ENCODE measurements around the gene ENG. TPM values are rescaled to one million over a fixed set of nuclear protein-coding genes. Genes with fewer than 3 reads are reported as not detected.
A peak's percentile ranks its signal among the peaks of the same experiment; 100 is the strongest.
"Not testable (repeated sequence)": the region's sequence is repeated elsewhere in the genome, so short reads cannot be mapped to it uniquely, and the experiment has no call there.

Gene ENG
- total RNA-seq, 1 donor from 2014 or later = 243 TPM

DNA sequence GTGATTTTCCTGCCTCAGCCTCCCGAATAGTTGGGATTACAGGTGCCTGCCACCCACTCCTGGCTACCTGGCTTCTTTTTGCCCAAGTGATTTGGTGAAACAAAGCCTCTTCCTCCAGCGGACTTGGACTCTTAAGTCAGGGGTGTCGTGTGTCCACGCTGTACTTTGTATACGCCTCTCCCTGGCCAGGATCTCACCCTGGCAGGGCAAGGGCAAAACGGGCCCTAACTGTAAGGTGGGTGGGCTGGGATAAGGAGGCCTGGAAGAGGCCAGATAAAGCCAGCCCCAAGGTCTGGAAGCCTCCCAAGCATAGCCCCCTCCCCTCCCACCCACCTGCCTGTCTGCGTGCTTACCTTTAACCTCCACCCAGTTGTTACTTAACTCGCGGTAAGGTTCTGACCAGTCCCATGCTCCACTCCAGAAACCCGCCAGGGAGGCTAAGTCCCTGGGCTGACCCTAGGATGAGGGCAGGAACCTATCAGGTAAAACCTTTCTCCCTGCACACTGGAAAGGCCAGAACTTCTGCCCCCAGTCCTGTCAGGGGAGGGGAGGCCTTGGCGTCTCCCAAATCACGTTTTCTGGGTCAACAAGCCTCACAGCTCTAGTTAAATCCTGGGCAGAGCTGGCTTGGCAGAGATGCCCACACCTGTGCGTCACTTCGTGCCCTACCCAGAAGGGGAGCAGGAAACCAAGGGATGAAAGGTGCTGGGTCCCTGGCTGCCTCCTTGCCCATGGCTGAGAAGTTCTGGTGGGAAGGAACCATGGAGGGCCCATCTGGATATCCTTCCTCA lies 60.3 kb downstream of the ENG start:
- no peak for DNase-seq (ENCODE audit: low spot score)

DNA sequence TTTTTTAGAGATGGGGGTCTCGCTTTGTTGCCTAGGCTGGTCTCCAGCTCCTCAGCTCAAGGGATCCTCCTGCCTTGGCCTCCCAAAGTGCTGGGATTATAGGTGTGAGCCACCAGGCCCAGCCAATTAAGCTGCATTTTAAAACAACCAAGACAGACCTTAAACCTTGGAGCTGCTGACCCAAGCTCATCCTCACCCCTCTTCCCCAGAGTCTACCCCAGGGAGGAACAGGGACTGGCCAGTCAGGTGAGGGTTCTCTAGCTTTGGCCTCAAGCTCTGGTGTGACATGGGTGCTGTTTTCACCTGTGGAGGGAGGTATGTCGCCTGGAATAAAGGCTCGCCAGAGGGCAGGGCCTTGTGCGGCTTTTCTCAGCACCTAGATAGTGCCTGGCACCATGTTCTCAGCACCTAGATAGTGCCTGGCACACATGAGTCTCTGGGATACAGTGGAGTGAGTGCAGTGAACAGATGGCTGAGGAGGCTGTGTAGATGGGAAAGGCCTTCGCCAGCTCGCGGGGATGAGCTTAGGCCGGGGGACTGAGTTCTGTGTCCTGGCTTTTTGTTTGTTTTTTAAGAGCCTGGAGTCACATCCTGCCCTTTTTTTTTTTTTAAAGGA lies 61.3 kb downstream of the ENG start:
- DNase-seq (ENCODE audit: low spot score) = no peak

DNA sequence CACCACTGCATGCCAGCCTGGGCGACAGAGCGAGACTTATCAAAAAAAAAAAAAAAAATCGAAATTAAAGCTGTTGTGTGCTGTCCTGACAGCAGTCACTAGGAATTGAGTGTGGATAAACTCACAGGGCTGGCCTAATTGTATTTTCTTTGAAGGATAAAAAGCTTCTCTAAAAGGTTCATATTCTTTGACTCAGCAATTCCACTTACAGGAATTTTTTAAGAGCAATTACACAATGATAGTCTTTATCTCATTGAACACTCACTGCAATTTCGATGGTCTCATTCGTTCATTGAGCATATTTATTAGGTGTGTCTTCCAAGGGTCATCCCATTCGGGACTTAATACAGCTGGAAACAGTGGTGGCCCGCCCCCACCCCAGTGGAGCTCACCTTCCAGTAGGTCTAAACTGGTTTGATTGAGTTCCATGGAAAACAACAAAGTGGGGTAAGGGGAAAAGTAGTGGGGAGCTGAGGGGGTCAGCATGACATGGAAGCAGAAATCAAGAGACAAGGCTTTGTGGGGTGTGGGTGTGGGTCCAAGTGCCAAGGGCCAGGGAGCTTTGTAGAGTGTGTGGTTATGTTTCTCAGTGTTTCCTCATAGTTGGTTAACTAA lies 61.9 kb downstream of the ENG start:
- no peak for DNase-seq (ENCODE audit: low spot score)

DNA sequence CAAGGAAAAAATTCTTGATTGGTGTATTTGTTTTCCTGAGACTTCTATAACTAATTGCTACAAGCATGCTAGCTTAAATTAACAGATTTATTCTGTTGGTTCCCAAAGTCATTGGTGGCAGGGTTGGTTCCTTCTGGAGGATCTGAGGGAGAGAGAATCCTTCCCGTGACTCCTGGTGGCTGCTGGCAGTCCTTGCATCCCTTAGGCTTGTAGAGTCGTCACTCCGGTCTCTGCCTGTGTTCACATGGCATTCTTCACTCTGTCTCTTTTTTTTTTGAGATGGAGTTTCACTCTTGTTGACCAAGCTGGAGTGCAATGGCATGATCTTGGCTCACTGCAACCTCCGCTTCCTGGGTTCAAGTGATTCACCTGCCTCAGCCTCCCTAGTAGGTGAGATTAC lies 63.4 kb downstream of the ENG start:
- no peak for DNase-seq (ENCODE audit: low spot score)

DNA sequence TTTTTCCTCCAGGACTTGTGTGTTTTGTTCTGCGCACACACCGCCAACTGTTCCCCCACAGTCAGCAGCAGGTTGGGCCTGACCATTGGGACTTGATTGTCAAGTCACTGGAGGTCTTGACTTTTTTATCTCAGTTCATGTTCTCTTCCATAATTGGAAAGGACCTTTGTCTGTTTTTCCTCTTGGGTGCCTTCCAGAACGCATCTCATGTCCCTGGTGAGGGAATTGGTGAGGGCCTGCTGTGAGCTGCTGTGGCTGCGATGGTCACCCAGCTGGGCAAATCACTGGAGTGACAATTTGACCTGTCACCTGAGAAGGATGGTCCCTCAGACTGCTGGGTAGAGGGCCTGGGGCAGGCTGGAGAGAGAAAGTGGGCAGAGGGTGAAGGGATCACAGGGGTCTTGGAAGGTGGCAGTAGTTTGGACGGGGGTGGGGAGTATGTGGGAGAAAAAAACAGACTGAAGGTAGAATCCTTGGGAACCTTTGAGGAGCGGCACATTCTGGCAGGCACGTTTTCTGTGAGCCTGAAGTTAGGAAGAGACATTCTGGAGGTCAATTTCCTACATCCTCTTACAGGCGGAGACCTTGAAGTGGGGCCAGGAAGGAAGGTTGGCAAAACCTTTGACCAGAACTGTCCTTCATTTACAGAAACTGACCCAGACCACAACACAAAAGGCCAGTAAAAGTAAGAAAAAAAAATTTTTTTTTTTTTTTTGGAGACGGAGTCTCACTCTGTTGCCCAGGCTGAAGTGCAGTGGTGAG lies 64.2 kb downstream of the ENG start:
- DNase-seq (ENCODE audit: low spot score) = no peak

DNA sequence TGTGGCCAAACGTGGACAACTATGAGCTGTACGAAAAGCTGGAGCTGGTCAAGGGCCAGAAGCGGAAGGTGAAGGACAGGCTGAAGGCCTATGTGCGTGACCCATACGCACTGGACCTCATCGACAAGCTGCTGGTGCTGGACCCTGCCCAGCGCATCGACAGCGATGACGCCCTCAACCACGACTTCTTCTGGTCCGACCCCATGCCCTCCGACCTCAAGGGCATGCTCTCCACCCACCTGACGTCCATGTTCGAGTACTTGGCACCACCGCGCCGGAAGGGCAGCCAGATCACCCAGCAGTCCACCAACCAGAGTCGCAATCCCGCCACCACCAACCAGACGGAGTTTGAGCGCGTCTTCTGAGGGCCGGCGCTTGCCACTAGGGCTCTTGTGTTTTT lies 65.3 kb downstream of the ENG start:
- DNase-seq (ENCODE audit: low spot score) = no peak

DNA sequence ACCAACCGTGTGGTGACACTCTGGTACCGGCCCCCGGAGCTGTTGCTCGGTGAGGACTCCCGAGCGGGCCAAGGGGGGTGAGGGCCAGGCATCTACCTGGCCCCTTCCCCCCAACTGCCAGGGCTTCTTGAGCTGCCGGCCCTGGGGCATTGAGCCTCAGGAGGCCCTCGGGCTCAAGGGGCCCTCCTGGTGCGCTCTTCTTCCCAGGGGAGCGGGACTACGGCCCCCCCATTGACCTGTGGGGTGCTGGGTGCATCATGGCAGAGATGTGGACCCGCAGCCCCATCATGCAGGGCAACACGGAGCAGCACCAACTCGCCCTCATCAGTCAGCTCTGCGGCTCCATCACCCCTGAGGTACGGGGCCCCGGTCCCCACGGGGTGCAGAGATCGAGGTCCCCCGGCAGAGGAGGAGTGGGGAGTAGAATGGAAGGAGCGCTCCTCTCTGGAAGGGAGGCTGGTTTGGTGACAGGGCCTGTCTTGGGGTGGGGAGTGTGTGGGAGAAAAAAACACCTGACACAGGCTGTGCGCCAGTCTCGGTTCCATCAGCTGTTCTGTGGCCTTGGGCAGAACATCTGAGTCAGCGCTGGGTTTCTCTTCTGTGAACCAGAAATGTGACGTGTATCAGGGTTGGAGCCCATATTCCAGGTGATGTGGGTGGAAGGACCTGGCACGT lies 66.0 kb downstream of the ENG start:
- no peak for DNase-seq (ENCODE audit: low spot score)

DNA sequence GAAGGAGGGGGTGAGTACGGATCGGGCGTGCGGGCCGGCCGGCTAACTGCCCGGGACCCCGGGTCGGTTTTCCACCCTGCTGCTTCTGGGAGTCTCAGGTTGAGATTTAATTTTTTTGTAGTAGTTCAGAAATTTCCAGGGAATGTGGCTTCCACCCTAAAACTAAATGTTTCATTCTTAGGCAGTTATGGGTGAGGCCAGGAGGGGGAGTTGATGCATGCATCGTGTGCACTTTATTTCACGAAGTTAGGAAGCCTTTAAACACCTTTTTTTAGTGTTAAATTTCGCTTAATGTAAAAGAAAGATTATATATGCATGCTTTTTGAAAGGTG lies 67.7 kb downstream of the ENG start:
- DNase-seq (ENCODE audit: low spot score) = no peak

DNA sequence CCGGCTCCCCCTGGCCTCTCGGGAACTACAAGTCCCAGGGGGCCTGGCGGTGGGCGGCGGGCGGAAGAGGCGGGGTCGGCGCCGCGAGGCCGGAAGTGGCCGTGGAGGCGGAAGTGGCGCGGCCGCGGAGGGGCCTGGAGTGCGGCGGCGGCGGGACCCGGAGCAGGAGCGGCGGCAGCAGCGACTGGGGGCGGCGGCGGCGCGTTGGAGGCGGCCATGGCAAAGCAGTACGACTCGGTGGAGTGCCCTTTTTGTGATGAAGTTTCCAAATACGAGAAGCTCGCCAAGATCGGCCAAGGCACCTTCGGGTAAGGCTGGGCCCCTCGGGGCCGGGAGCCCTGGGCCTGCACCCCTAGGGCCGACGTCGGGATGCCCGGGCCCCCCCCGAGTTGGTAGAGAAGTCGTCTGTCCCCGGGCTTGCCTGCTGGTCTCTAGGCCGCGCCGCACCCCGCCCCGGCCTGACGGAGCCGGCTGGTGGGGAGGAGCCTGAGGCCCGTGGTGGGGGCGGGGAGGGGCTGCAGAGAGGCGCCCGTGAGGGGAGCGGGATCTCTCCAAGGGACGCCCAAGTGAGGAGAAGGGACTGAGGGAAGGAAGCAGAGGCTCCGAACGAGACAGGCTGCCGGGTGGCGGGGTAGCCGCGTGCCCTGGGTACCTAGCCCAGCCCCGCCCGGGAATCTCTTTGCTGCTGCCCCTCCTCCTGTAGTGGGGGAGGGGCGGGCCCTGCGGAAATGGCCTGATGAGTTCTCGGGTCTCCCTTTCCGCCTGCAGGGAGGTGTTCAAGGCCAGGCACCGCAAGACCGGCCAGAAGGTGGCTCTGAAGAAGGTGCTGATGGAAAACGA lies 68.3 kb downstream of the ENG start, which contains the start of gene CDK9:
Gene CDK9, plus strand, starts transcription at position 102 of the 840 bp plus-strand sequence. Its CDS starts 115 bp downstream, at position 217.
- peak; percentile 98 for DNase-seq (ENCODE audit: low spot score)

DNA sequence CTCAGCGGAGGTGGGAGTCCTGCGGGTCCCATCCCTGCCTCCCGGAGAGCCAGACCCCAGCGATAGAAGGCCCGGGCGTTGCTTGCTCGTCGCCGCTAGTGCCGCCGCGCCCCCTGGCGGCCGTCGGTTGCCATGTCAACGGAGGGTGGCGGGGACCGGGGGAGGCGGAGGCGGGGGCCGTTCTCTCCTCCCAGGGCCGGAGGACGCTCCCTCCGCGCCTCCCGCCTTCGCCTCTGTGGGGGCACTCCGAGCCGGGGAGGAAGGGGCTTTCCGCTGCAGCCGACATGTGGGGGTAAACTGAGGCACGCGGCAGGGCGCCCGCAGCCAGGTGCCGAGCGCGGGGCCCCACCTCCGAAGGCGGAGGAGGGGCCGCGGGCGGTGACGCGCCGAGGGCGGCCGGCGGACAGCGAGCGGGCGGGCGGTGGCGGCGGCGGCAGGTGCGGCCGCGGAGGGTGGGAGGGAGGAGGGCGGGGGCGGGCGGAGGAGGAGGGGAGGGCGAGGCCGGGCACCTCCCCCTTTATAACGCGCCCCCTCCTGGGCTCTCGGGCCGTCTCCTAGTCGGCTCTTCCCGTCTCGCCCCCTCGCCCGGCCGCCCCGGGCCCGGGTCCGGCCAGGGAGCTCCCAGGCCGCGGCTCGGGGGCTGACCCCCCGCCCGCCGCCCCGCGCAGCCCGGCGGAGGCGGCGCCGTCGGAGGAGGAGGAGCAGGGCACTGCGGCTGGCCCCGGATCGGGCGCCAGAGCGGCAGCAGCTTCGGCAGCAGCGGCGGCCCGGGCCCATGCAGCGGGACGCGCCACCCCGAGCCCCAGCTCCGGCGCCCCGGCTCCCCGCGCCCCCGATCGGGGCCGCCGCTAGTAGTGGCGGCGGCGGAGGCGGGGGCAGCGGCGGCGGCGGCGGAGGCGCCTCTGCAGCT lies 69.2 kb downstream of the ENG start:
- peak; percentile 97 for DNase-seq (ENCODE audit: low spot score)

DNA sequence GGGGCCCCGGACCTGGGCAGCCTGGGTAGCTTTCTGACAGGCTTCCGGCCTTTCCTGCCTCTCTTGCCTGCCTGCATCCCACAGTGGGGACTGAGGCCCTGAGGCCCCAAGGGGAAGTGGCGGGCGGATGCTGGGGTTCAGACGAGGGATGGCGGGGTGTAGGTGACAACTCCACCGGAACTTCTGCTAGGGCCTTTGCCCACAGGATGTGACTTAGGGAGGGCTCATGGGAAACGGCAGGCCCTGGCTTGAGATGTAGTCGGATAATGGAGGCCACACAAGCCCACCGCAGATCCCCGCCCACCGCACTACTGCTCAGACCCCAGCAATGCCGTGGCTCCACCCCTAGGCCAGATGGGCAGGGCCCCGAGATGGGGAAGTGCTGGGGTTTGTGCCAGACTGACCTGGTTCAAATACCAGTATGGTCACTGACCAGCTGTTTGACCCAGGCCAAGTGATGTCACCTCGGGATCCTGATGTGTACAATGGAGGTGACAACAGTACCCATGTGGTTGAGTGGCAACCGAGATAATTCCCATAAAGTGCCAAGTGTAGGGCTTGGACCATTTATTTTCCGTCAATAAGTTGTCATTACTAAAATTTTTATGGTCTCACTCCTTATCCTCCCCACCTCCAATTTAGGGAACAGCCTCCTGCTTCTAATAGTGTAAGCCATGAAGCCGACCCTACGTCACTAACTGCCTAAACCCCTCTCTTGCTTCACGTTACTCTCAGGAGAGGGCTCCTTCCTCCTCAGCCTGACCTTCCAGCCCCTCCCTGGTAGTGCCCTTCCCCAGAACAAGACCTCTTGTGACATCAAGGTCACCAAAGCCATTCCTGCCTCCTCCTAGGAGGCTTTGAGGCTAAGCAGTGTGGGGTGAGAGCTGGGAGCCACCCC lies 71.1 kb downstream of the ENG start:
- DNase-seq (ENCODE audit: low spot score) = no peak

DNA sequence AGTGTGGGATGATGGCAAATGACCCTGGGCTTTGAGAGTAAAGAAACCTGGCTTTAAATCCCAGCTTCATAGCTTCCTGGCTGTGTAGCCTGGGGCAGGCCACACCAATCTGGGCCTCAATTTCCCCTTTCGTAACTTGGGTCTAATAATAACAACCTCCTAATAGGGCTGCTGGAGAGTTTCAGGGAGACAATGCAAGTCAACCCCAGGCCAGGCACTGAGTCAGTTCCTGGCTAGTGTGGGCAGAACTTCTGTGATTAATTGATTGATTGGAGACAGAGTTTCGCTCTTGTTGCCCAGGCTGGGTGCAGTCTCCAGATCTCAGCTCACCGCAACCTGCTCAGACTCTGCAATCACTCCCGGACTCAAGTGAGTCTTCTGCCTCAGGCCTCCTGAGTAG lies 72.7 kb downstream of the ENG start:
- DNase-seq (ENCODE audit: low spot score) = no peak

DNA sequence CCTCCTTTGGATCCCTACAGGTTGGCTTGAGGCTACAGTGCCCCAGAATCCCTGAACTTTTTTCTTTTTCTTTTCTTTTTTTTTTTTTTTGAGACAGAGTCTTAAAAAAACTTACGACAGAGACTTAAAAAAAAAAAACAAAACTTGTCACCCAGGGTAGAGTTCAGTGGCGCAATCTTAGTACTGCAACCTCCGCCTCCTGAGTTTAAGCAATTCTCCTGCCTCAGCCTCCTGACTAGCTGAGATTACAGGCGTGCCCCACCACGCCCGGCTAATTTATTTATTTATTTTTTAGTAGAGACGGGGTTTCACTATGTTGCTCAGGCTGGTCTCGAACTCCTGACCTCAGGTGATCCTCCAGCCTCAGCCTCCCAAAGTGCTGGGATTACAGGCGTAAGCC lies 73.5 kb downstream of the ENG start:
- DNase-seq (ENCODE audit: low spot score) = not testable (repeated sequence)

DNA sequence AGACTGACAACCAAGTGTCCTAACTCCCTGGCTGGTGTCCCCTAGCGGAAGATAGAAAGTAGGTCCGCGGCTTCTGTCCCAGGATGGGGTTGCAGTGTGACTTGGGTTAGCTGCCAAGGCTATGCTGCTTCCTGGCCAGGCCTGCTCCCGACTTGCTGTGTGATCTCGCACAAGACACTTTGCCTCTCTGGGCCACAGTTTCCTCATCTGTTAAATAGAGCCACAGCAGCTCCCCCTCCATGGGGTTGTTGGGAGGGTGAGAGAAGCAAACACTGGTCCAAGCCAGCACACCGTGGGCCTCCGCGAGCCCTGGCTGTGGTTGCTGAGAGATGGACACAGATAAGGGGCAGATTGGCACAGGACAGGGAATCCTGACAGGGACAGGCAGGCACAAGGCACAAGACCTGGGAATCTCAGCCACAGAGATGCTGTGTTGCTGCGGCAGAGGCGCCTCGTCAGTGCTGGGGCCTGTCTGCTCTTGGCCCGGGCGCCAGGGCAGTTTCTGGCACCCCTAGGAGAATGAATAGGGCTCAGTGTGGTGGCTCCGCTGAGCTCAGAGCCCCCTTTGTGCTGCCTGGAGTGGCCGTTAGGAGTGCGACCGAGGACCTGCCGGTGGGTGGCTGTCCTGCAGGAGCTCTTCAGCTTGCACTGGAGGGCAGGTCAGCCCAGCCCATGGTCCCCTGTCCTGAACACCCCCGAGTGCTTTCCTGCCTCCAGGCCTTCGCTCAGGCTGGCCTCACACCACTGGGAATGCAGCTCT lies 74.2 kb downstream of the ENG start:
- no peak for DNase-seq (ENCODE audit: low spot score)

DNA sequence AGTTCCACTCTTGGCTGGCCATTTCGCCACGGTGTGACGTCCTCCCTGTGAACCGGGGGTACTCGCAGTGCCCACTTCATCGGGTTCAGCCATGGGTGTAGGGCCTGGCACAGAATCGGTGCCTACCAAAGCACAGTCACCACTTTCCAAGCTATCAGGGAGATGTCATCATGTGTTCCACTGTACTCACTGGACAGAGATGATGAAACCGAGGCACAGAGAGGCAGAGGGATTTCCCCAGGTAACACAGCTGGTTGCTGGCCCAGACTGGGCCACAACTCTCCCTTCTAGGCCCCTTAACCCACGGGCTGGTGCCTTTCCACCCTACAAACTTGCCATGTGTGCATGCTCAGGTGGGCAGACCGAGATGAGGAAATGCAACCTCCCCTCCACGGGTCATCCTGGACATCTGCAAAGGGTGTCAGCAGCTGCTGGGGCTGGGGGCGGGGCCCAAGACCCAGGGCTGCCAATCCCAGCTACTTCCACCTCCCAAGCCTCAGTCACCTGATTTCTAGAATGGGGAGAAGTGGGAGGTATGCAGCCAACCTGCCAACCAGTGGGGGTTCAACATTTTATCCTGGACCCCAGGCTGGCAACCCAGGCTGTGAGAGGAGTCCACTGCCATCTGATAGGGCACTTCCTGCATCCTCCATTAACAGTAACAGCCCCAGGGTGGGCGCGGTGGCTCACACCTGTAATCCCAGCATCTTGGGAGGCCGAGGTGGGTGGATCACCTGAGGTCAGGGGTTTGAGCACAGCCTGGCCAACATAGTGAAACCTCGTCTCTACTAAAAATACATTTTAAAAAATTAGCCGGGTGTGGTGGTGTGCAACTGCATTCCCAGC lies 75.1 kb downstream of the ENG start:
- no peak for DNase-seq (ENCODE audit: low spot score)
